Keratinocyte (primary cell): Measurements from ENCODE around the gene PROC. TPM values are rescaled to one million over a fixed set of nuclear protein-coding genes. Genes with fewer than 3 reads are reported as not detected.

ENCODE experiments used
- DNase-seq: peaks from one replicate; pipeline ENCODE4 v3.0.0-alpha.2; 2011; ENCODE audit warnings: low read depth, missing footprints, low spot score
- FAIRE-seq: peaks from 2 replicates; lab custom pipeline; 2011; peaks lifted over from hg19 to GRCh38; lab: Jason Lieb, UNC
- H2AFZ ChIP-seq: 2 replicates; pipeline ENCODE4 v1.6.0; 2012; ENCODE audit warnings: low read length, control low read depth, inconsistent platforms; ENCODE audit not compliant: control insufficient read depth
- H3K27ac ChIP-seq: 2 replicates; pipeline ENCODE4 v1.5.1; 2011; ENCODE audit warnings: low read length; ENCODE audit not compliant: control insufficient read depth, insufficient read depth
- H3K27me3 ChIP-seq: 3 replicates; pipeline ENCODE4 v1.6.0; 2011; ENCODE audit warnings: low read length; ENCODE audit not compliant: control insufficient read depth, insufficient read depth; ENCODE audit errors: extremely low read depth
- H3K36me3 ChIP-seq, 2 experiments: 2 replicates in 1 of 2; 3 replicates in 1 of 2; pipeline ENCODE4 v1.5.1; 2011; ENCODE audit warnings: low read length in 2 of 2, mild to moderate bottlenecking in 1 of 2; ENCODE audit not compliant: control insufficient read depth in 2 of 2, insufficient read depth in 2 of 2; ENCODE audit errors: extremely low read depth in 1 of 2
- H3K4me1 ChIP-seq: 3 replicates; pipeline ENCODE4 v1.5.1; 2011; ENCODE audit warnings: low read length; ENCODE audit not compliant: control insufficient read depth, insufficient read depth; ENCODE audit errors: extremely low read depth
- H3K4me2 ChIP-seq: 3 replicates; pipeline ENCODE4 v1.6.0; 2011; ENCODE audit warnings: low read depth, low read length; ENCODE audit not compliant: control insufficient read depth, insufficient read depth; ENCODE audit errors: extremely low read depth
- H3K4me3 ChIP-seq, 3 experiments: fragments of 200-600 bp in 1 of 3; sonication (generic) in 1 of 3; 2 replicates in 2 of 3; 3 replicates in 1 of 3; pipeline ENCODE4 v1.5.1; 2011 to 2016; ENCODE audit warnings: low read length in 3 of 3, mild to moderate bottlenecking in 3 of 3, control low read depth in 2 of 3, inconsistent platforms in 1 of 3, low read depth in 1 of 3, mixed read lengths in 1 of 3, mixed run types in 1 of 3, moderate library complexity in 1 of 3; ENCODE audit not compliant: control insufficient read depth in 2 of 3, insufficient read depth in 2 of 3; ENCODE audit errors: extremely low read depth in 1 of 3
- H3K79me2 ChIP-seq: 2 replicates; pipeline ENCODE4 v1.6.0; 2012; ENCODE audit warnings: low read length; ENCODE audit not compliant: control insufficient read depth, insufficient read depth
- H3K9ac ChIP-seq: 3 replicates; pipeline ENCODE4 v1.6.0; 2011; ENCODE audit warnings: low read length; ENCODE audit not compliant: control insufficient read depth, insufficient read depth; ENCODE audit errors: extremely low read depth
- H3K9me1 ChIP-seq: 3 replicates; pipeline ENCODE4 v1.6.0; 2011; ENCODE audit warnings: low read length; ENCODE audit not compliant: control insufficient read depth, insufficient read depth; ENCODE audit errors: extremely low read depth
- H3K9me3 ChIP-seq: 2 replicates; pipeline ENCODE4 v1.5.1; 2012; ENCODE audit warnings: low read depth, low read length; ENCODE audit not compliant: control insufficient read depth
- H4K20me1 ChIP-seq: 3 replicates; pipeline ENCODE4 v1.6.0; 2011; ENCODE audit warnings: low read length; ENCODE audit not compliant: control insufficient read depth, insufficient read depth; ENCODE audit errors: extremely low read depth
- CTCF ChIP-seq, 3 experiments: IDR thresholded peaks in 1 of 3; conservative IDR thresholded peaks in 1 of 3; optimal IDR thresholded peaks in 1 of 3; 2 replicates in 2 of 3; 3 replicates in 1 of 3; pipeline versions ENCODE3 to v1.5.1; 2011; ENCODE audit warnings: low read length in 3 of 3, mild to moderate bottlenecking in 3 of 3, moderate library complexity in 2 of 3, control low read depth in 1 of 3, inconsistent platforms in 1 of 3; ENCODE audit not compliant: insufficient read depth in 2 of 3; ENCODE audit errors: extremely low read depth in 1 of 3
- EZH2 ChIP-seq: IDR thresholded peaks from one replicate; pipeline ENCODE4 v1.6.1; 2012; ENCODE audit warnings: inconsistent platforms, mild to moderate bottlenecking, low read length, moderate library complexity
- dilution Hi-C: fragments of 300-500 bp; cut with MboI; formaldehyde crosslinking; loops from one replicate; pipeline ENCODE4 v1.7.0; 2020; ENCODE audit warnings: low sequenced_read_pairs; ENCODE audit not compliant: extremely low pct_ligation_motif_present
- polyA plus RNA-seq, 5 experiments: library from polyadenylated mRNA; depleted of rRNA in 3 of 5; stranded (reverse) in 3 of 5; stranded (forward) in 1 of 5; unstranded in 1 of 5; fragments of >200 nt; gene quantifications; 1 replicate in 1 of 5; 2 replicates in 3 of 5; 3 replicates in 1 of 5; pipeline versions ENCODE4 v1.2.1 to v1.2.3, GENCODE V29; 2011 to 2012; ENCODE audit warnings: missing spikeins in 2 of 5, low read depth in 1 of 5, low replicate concordance in 1 of 5

PROC gene
- polyA plus RNA-seq, 1 donor (not counting 4 experiments of a cell fraction or from before 2014, with no cell fraction given), result 0.16 TPM

- Histone ChIP-seq H2AFZ (peak overlapping the region; percentile 76), H4K20me1 (no peaks in the 10 kb centered on the region), H3K27me3 (peaks cover 20% of the 10 kb centered on the region), H3K79me2 (no peaks in the 10 kb centered on the region), H3K9ac (peak overlapping the region; percentile 37), H3K4me2 (peak overlapping the region; percentile 81), H3K36me3 (no peaks in the 10 kb centered on the region), H3K27ac (no peak overlapping the region), H3K9me1 (no peaks in the 10 kb centered on the region), H3K9me3 (no peaks in the 10 kb centered on the region), H3K4me1 (no peaks in the 10 kb centered on the region), H3K4me3 (peak overlapping the region; percentile 33 to 65 (median 64))
- TF ChIP-seq EZH2 (no peak), CTCF (optimal IDR thresholded peaks at IDR 0.05 in 1 of 3, IDR thresholded peaks at IDR 0.05 in 1 of 3, conservative IDR thresholded peaks at IDR 0.05 in 1 of 3; ENCODE audit: extremely low read depth in 1 of 3, insufficient read depth in 2 of 3, low read length in 3 of 3) (peak in 1 of 3 experiments; percentile 25)
- dilution Hi-C loops, result no loop called here
- FAIRE-seq (no peak), DNase-seq (no peak)
Measured at GRCh38 chr2:127423478-127423843, 5.2 kb downstream of the PROC start.

- TF ChIP-seq CTCF (optimal IDR thresholded peaks at IDR 0.05 in 1 of 3, IDR thresholded peaks at IDR 0.05 in 1 of 3, conservative IDR thresholded peaks at IDR 0.05 in 1 of 3; ENCODE audit: extremely low read depth in 1 of 3, insufficient read depth in 2 of 3, low read length in 3 of 3), result no peak
- no peak for TF ChIP-seq EZH2
- no peaks in the 10 kb centered on the region for H3K79me2 ChIP-seq
- DNase-seq, result no peak
- peak overlapping the region; percentile 33 to 65 (median 64) for H3K4me3 ChIP-seq
- FAIRE-seq, result no peak
- dilution Hi-C loops, result no loop called here
- peaks cover 20% of the 10 kb centered on the region for H3K27me3 ChIP-seq
- no peaks in the 10 kb centered on the region for H3K9me1 ChIP-seq
- H3K36me3 ChIP-seq, result no peaks in the 10 kb centered on the region
- no peaks in the 10 kb centered on the region for H4K20me1 ChIP-seq
- H3K4me2 ChIP-seq, result peak overlapping the region; percentile 81
- no peak overlapping the region for H3K27ac ChIP-seq
- H2AFZ ChIP-seq, result peak overlapping the region; percentile 76
- no peaks in the 10 kb centered on the region for H3K4me1 ChIP-seq
- H3K9ac ChIP-seq, result peak overlapping the region; percentile 37
- H3K9me3 ChIP-seq, result no peaks in the 10 kb centered on the region
Measured at GRCh38 chr2:127423880-127424279, 5.7 kb downstream of the PROC start.
